Fibroblast of lung (primary cell): ENCODE data around the gene BTN2A1. TPM values are rescaled to one million over a fixed set of nuclear protein-coding genes. Genes with fewer than 3 reads are reported as not detected.

Experiments
- DNase-seq, 2 donors: peaks; one replicate each; pipeline versions ENCODE4 v3.0.0 to v3.0.0-alpha.2; 2010; ENCODE audit warnings: low read depth in 2 of 2
- H2AFZ ChIP-seq: 2 replicates; pipeline ENCODE4 v1.5.1; 2012; ENCODE audit warnings: low read length, control low read depth, inconsistent platforms
- H3K27ac ChIP-seq: 2 replicates; pipeline ENCODE4 v1.5.1; 2011; ENCODE audit warnings: low read length, control low read depth; ENCODE audit not compliant: insufficient read depth
- H3K27me3 ChIP-seq: 2 replicates; pipeline ENCODE4 v1.5.1; 2011; ENCODE audit warnings: mild to moderate bottlenecking, low read length; ENCODE audit not compliant: control insufficient read depth, insufficient read depth
- H3K36me3 ChIP-seq: 2 replicates; pipeline ENCODE4 v1.5.1; 2011; ENCODE audit warnings: low read length; ENCODE audit not compliant: control insufficient read depth, insufficient read depth
- H3K4me1 ChIP-seq: 2 replicates; pipeline ENCODE4 v1.5.1; 2011; ENCODE audit warnings: low read length; ENCODE audit not compliant: control insufficient read depth, insufficient read depth; ENCODE audit errors: extremely low read depth
- H3K4me2 ChIP-seq: 2 replicates; pipeline ENCODE4 v1.5.1; 2011; ENCODE audit warnings: low read length, control low read depth; ENCODE audit not compliant: insufficient read depth; ENCODE audit errors: extremely low read depth
- H3K4me3 ChIP-seq, 4 experiments: fragments of 200-600 bp in 1 of 4; sonication (generic) in 1 of 4; replicated peaks in 1 of 4; 2 replicates each; pipeline ENCODE4 v1.5.1; 2011 to 2016; ENCODE audit warnings: low read length in 4 of 4, low read depth in 3 of 4, mild to moderate bottlenecking in 3 of 4, control low read depth in 2 of 4, inconsistent platforms in 1 of 4, mixed read lengths in 1 of 4; ENCODE audit not compliant: insufficient read depth in 1 of 4; ENCODE audit errors: control extremely low read depth in 1 of 4
- H3K79me2 ChIP-seq: 2 replicates; pipeline ENCODE4 v1.5.1; 2012; ENCODE audit warnings: mild to moderate bottlenecking, low read length, inconsistent platforms; ENCODE audit not compliant: control insufficient read depth, insufficient read depth
- H3K9ac ChIP-seq: 2 replicates; pipeline ENCODE4 v1.5.1; 2011; ENCODE audit warnings: mild to moderate bottlenecking, low read length, control low read depth; ENCODE audit not compliant: insufficient read depth
- H3K9me3 ChIP-seq: 2 replicates; pipeline ENCODE4 v1.5.1; 2012; ENCODE audit warnings: low read depth, low read length; ENCODE audit not compliant: control insufficient read depth, insufficient read depth
- H4K20me1 ChIP-seq: 2 replicates; pipeline ENCODE4 v1.5.1; 2011; ENCODE audit warnings: low read length; ENCODE audit not compliant: control insufficient read depth, insufficient read depth; ENCODE audit errors: extremely low read depth
- CTCF ChIP-seq, 2 donors: IDR thresholded peaks in 1 of 2; conservative IDR thresholded peaks in 1 of 2; 1 replicate in 1 of 2; 2 replicates in 1 of 2; pipeline ENCODE4 v1.5.1; 2011 to 2012; ENCODE audit warnings: low read length in 2 of 2, control low read depth in 1 of 2, inconsistent platforms in 1 of 2, low read depth in 1 of 2, mild to moderate bottlenecking in 1 of 2
- EZH2 ChIP-seq: IDR thresholded peaks from 2 replicates; pipeline ENCODE4 v1.5.1; 2012; ENCODE audit warnings: low read length, control low read depth, mild to moderate bottlenecking; ENCODE audit errors: missing control alignments
- polyA plus RNA-seq, 2 donors: library from polyadenylated mRNA; depleted of rRNA in 1 of 2; stranded (reverse) in 1 of 2; unstranded in 1 of 2; fragments of >200 nt; gene quantifications; 2 replicates each; pipeline ENCODE4 v1.2.1, GENCODE V29; 2011 to 2012; ENCODE audit warnings: missing spikeins in 1 of 2
- total RNA-seq: library from RNA; depleted of rRNA; stranded (reverse); fragments of >200 nt; gene quantifications from 2 replicates; pipeline ENCODE4 v1.2.1, GENCODE V29; 2014

BTN2A1 gene
- total and polyA plus RNA-seq, 2 donors (not counting 1 experiment from before 2014, with no cell fraction given) = 14.9 to 26.4 TPM

DNA sequence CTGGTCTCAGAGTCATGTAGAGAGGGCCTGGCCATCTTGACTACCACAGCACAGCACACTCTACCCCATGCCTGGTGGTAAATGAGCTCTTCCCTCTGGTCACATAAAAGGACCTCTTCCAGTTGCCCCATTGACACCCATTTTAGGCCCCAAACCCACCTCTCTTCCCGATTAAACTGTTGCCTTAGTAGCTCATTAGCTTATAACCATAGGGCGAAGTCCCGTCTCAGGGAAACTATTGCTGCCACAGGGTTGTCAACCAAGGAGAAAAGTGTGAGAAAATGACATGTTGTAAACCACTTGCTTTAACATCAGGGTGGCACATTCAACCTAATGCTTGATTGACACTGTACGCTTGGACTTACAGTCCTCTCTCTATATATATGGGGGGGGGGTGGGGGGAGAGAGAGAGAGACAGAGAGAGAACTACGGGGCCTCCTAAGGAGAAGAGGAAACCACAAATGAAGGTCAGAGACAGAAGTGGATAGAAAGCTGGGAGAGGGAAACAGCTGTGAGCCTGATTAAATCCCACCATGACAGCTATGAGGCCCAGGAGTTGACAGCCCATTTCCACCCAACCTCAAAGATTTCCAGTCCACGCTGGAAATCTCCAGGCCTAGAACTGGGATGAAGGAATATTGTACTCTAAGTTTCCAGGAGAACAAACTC, 27.5 kb downstream of the BTN2A1 start:
- no peaks in the 10 kb centered on the region for H4K20me1 ChIP-seq
- no peak overlapping the region for H3K4me3 ChIP-seq
- no peak for DNase-seq
- no peaks in the 10 kb centered on the region for H3K27me3 ChIP-seq
- H3K79me2 ChIP-seq = no peaks in the 10 kb centered on the region
- no peaks in the 10 kb centered on the region for H3K9me3 ChIP-seq
- no peak overlapping the region for H3K27ac ChIP-seq
- H2AFZ ChIP-seq = no peak overlapping the region
- no peak for TF ChIP-seq EZH2
- no peak for TF ChIP-seq CTCF (conservative IDR thresholded peaks at IDR 0.05 in 1 of 2, IDR thresholded peaks at IDR 0.05 in 1 of 2; ENCODE audit: low read depth in 1 of 2, low read length in 2 of 2)
- H3K36me3 ChIP-seq = no peaks in the 10 kb centered on the region
- no peaks in the 10 kb centered on the region for H3K4me1 ChIP-seq
- no peak overlapping the region for H3K4me2 ChIP-seq
- H3K9ac ChIP-seq = no peak overlapping the region

DNA sequence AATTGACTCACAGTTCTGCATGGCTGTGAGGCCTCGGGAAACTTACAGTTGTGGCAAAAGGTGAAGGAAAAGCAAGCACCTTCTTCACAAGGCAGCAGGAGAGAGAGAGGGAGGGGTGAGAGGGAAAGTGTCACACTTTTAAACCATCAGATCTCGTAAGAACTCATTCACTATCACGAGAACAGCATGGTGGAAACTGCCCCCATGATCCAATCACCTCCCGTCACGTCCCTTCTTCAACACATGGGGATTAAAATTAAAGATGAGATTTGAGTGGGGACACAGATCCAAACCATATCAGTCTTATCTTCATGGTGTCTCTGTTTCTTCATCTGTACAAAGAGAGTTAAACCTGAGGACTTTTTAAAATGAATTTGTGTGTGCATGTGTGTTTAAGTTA, 28.6 kb downstream of the BTN2A1 start:
- Histone ChIP-seq H3K4me2 (no peak overlapping the region), H3K4me3 (no peak overlapping the region), H3K9ac (no peak overlapping the region), H3K27me3 (no peaks in the 10 kb centered on the region), H2AFZ (no peak overlapping the region), H3K36me3 (no peaks in the 10 kb centered on the region), H3K27ac (no peak overlapping the region), H3K4me1 (no peaks in the 10 kb centered on the region), H3K79me2 (no peaks in the 10 kb centered on the region), H4K20me1 (no peaks in the 10 kb centered on the region), H3K9me3 (no peaks in the 10 kb centered on the region)
- TF ChIP-seq CTCF (conservative IDR thresholded peaks at IDR 0.05 in 1 of 2, IDR thresholded peaks at IDR 0.05 in 1 of 2; ENCODE audit: low read depth in 1 of 2, low read length in 2 of 2) = no peak
- no peak for TF ChIP-seq EZH2
- DNase-seq = no peak

DNA sequence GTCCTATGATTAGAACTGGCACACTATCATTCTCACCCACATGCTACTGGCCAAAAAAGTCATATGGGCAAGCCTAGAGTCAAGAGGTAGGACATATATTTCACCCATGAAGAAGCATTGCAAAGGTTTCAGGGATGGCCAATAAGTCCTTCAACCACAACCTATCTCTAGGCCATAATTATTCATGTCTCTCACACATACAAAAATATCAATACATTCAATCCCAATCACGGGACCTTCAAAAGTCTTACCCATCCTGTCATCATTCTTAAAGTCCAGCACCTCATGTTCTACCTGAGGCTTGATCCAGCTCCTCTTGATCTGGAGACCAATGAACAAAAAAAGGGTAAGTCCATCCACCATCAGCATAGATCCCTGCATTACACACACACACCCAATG, 29.7 kb downstream of the BTN2A1 start:
- no peaks in the 10 kb centered on the region for H3K79me2 ChIP-seq
- H3K27me3 ChIP-seq = no peaks in the 10 kb centered on the region
- no peak for TF ChIP-seq CTCF (conservative IDR thresholded peaks at IDR 0.05 in 1 of 2, IDR thresholded peaks at IDR 0.05 in 1 of 2; ENCODE audit: low read depth in 1 of 2, low read length in 2 of 2)
- no peak for TF ChIP-seq EZH2
- no peak overlapping the region for H2AFZ ChIP-seq
- no peak for DNase-seq
- no peak overlapping the region for H3K4me2 ChIP-seq
- H3K4me3 ChIP-seq = no peak overlapping the region
- no peak overlapping the region for H3K27ac ChIP-seq
- H3K36me3 ChIP-seq = no peaks in the 10 kb centered on the region
- H4K20me1 ChIP-seq = no peaks in the 10 kb centered on the region
- no peak overlapping the region for H3K9ac ChIP-seq
- no peaks in the 10 kb centered on the region for H3K9me3 ChIP-seq
- H3K4me1 ChIP-seq = no peaks in the 10 kb centered on the region
